H9 (cell line): ENCODE measurements around the gene ADAR. TPM values are rescaled to one million over a fixed set of nuclear protein-coding genes. Genes with fewer than 3 reads are reported as not detected.

Experiments used
- DNase-seq: peaks from one replicate; pipeline ENCODE4 v3.0.0-alpha.2; 2017
- H2AFZ ChIP-seq: one replicate; pipeline ENCODE4 v1.6.1; 2013; ENCODE audit warnings: mild to moderate bottlenecking, low read length, control low read depth, moderate library complexity
- H2AK5ac ChIP-seq: 2 replicates; pipeline ENCODE4 v1.6.1; 2013; ENCODE audit warnings: low read length, control low read depth, mixed read lengths; ENCODE audit not compliant: insufficient read length
- H2BK120ac ChIP-seq: one replicate; pipeline ENCODE4 v1.6.1; 2013; ENCODE audit warnings: low read depth, mild to moderate bottlenecking, low read length, control low read depth, inconsistent platforms; ENCODE audit not compliant: poor library complexity, severe bottlenecking
- H2BK12ac ChIP-seq: 2 replicates; pipeline ENCODE4 v1.6.1; 2013; ENCODE audit warnings: low read length, control low read depth, mixed read lengths, low read depth; ENCODE audit not compliant: insufficient read length
- H2BK15ac ChIP-seq: 2 replicates; pipeline ENCODE4 v1.6.1; 2013; ENCODE audit warnings: low read depth, low read length, control low read depth
- H2BK20ac ChIP-seq: one replicate; pipeline ENCODE4 v1.6.1; 2013; ENCODE audit warnings: low read depth, mild to moderate bottlenecking, low read length, control low read depth, inconsistent platforms; ENCODE audit not compliant: poor library complexity, severe bottlenecking
- H2BK5ac ChIP-seq: 2 replicates; pipeline ENCODE4 v1.6.1; 2013; ENCODE audit warnings: low read length, control low read depth, mixed read lengths; ENCODE audit not compliant: insufficient read length
- H3K14ac ChIP-seq: 2 replicates; pipeline ENCODE4 v1.6.1; 2013; ENCODE audit warnings: low read length, control low read depth; ENCODE audit not compliant: insufficient read depth
- H3K18ac ChIP-seq: 2 replicates; pipeline ENCODE4 v1.6.1; 2013; ENCODE audit warnings: low read depth, mild to moderate bottlenecking, mixed read lengths, low read length, control low read depth; ENCODE audit not compliant: insufficient read length
- H3K23ac ChIP-seq: 2 replicates; pipeline ENCODE4 v1.6.1; 2013; ENCODE audit warnings: low read length, control low read depth, mixed read lengths, low read depth; ENCODE audit not compliant: insufficient read length
- H3K23me2 ChIP-seq: 2 replicates; pipeline ENCODE4 v1.6.1; 2013; ENCODE audit warnings: low read depth, mild to moderate bottlenecking, mixed read lengths, low read length, control low read depth; ENCODE audit not compliant: insufficient read length, poor library complexity, severe bottlenecking
- H3K27ac ChIP-seq: 2 replicates; pipeline ENCODE4 v1.5.1; 2013; ENCODE audit warnings: low read length, control low read depth, mixed read lengths, low read depth; ENCODE audit not compliant: insufficient read length
- H3K27me3 ChIP-seq: 2 replicates; pipeline ENCODE4 v1.6.1; 2013; ENCODE audit warnings: low read length, control low read depth, inconsistent platforms; ENCODE audit not compliant: insufficient read depth
- H3K4ac ChIP-seq: 2 replicates; pipeline ENCODE4 v1.6.1; 2013; ENCODE audit warnings: low read depth, mild to moderate bottlenecking, control low read depth, inconsistent platforms, low read length, moderate library complexity
- H3K4me1 ChIP-seq: 2 replicates; pipeline ENCODE4 v1.6.1; 2013; ENCODE audit warnings: low read length, control low read depth, inconsistent platforms; ENCODE audit not compliant: insufficient read depth
- H3K4me2 ChIP-seq: 2 replicates; pipeline ENCODE4 v1.6.1; 2013; ENCODE audit warnings: low read length, control low read depth, mixed read lengths; ENCODE audit not compliant: insufficient read length, insufficient read depth
- H3K56ac ChIP-seq: 2 replicates; pipeline ENCODE4 v1.6.1; 2013; ENCODE audit warnings: low read depth, mild to moderate bottlenecking, mixed read lengths, low read length, control low read depth; ENCODE audit not compliant: insufficient read length
- H3K79me1 ChIP-seq: 2 replicates; pipeline ENCODE4 v1.6.1; 2013; ENCODE audit warnings: low read depth, mild to moderate bottlenecking, moderate library complexity, low read length, control low read depth, inconsistent platforms; ENCODE audit not compliant: insufficient read depth, poor library complexity, severe bottlenecking
- H3K79me2 ChIP-seq: 2 replicates; pipeline ENCODE4 v1.6.1; 2013; ENCODE audit warnings: low read length, control low read depth, inconsistent platforms; ENCODE audit not compliant: insufficient read depth
- H3K9ac ChIP-seq: 2 replicates; pipeline ENCODE4 v1.6.1; 2013; ENCODE audit warnings: low read length, control low read depth, mixed read lengths; ENCODE audit not compliant: insufficient read length; ENCODE audit errors: extremely low read depth
- H3K9me3 ChIP-seq: one replicate; pipeline ENCODE4 v1.6.1; 2013; ENCODE audit warnings: low read depth, low read length, inconsistent platforms; ENCODE audit not compliant: control insufficient read depth
- H3T11ph ChIP-seq: one replicate; pipeline ENCODE4 v1.6.1; 2013; ENCODE audit warnings: mild to moderate bottlenecking, low read length, control low read depth, inconsistent platforms
- H4K20me1 ChIP-seq: one replicate; pipeline ENCODE4 v1.6.1; 2013; ENCODE audit not compliant: control insufficient read depth, insufficient read length, insufficient read depth
- H4K5ac ChIP-seq: 2 replicates; pipeline ENCODE4 v1.6.1; 2013; ENCODE audit warnings: low read depth, mild to moderate bottlenecking, mixed read lengths, low read length, control low read depth; ENCODE audit not compliant: insufficient read length
- H4K8ac ChIP-seq: replicated peaks from 2 replicates; pipeline ENCODE4 v1.6.1; 2013; ENCODE audit warnings: low read length, control low read depth, mixed read lengths, low read depth; ENCODE audit not compliant: insufficient read length
- H4K91ac ChIP-seq: 2 replicates; pipeline ENCODE4 v1.6.1; 2013; ENCODE audit warnings: low read depth, mild to moderate bottlenecking, moderate library complexity, mixed read lengths, low read length, control low read depth; ENCODE audit not compliant: insufficient read length
- H3K27ac Mint-ChIP-seq, 3 experiments: 2 replicates in 2 of 3; 3 replicates in 1 of 3; pipeline ENCODE4 v1.8.0; 2020 to 2021; ENCODE audit warnings: mixed read lengths in 3 of 3, mild to moderate bottlenecking in 1 of 3, moderate library complexity in 1 of 3
- H3K27me3 Mint-ChIP-seq: 2 replicates; pipeline ENCODE4 v1.8.0; 2021; ENCODE audit warnings: low read depth, mild to moderate bottlenecking, moderate library complexity, mixed read lengths
- H3K36me3 Mint-ChIP-seq, 3 experiments: 2 replicates in 2 of 3; 3 replicates in 1 of 3; pipeline ENCODE4 v1.8.0; 2020 to 2021; ENCODE audit warnings: low read depth in 3 of 3, mixed read lengths in 3 of 3; ENCODE audit not compliant: insufficient read depth in 1 of 3
- H3K4me1 Mint-ChIP-seq, 2 experiments: 2 replicates each; pipeline ENCODE4 v1.8.0; 2020; ENCODE audit warnings: mixed read lengths in 2 of 2
- H3K4me3 Mint-ChIP-seq, 2 experiments: 2 replicates in 1 of 2; 3 replicates in 1 of 2; pipeline ENCODE4 v1.8.0; 2020 to 2021; ENCODE audit warnings: mild to moderate bottlenecking in 2 of 2, mixed read lengths in 2 of 2, moderate library complexity in 1 of 2
- H3K9me3 Mint-ChIP-seq, 2 experiments: 2 replicates in 1 of 2; 3 replicates in 1 of 2; pipeline ENCODE4 v1.8.0; 2020; ENCODE audit warnings: mild to moderate bottlenecking in 2 of 2, mixed read lengths in 2 of 2, moderate library complexity in 1 of 2
- CTCF ChIP-seq: fragments of 200-600 bp; sonication (generic); conservative IDR thresholded peaks from 3 replicates; pipeline ENCODE4 v1.8.0; 2021; ENCODE audit warnings: antibody characterized with exemption, mild to moderate bottlenecking
- WGBS: extraction: QIAGEN DNeasy Blood & Tissue Kit; methylation state at CpG from one replicate; pipeline ENCODE4 v1.1.7; 2013; ENCODE audit warnings: missing lambda C conversion rate, low lambda C conversion rate, mixed read lengths; ENCODE audit not compliant: insufficient read length; ENCODE audit errors: extremely low coverage; 5-methylcytosine and 5-hydroxymethylcytosine counted together
- total RNA-seq: library from RNA; stranded (reverse); gene quantifications from 2 replicates; pipeline ENCODE4 v1.2.1, GENCODE V29; 2021

Gene ADAR
- total RNA-seq, 1 experiment from 2014 or later = 236 TPM

GRCh38 chr1:154629675-154630073 is 21.7 kb upstream of the ADAR start:
- no peak overlapping the region for H4K91ac ChIP-seq
- H3K9me3 ChIP-seq = no peaks in the 10 kb centered on the region
- H3K18ac ChIP-seq = no peak overlapping the region
- H2BK120ac ChIP-seq = no peak overlapping the region
- H4K20me1 ChIP-seq = no peaks in the 10 kb centered on the region
- no peak overlapping the region for H2BK12ac ChIP-seq
- DNase-seq = no peak
- Mint-ChIP-seq H3K36me3 (peaks cover 6 to 22% (median 21%) of the 10 kb centered on the region in 3 experiments), H3K9me3 (peaks cover 21 to 22% of the 10 kb centered on the region in 2 experiments), H3K4me1 (peaks cover 13 to 14% of the 10 kb centered on the region in 2 experiments), H3K4me3 (no peak overlapping the region), H3K27me3 (peaks cover 11% of the 10 kb centered on the region), H3K27ac (no peak overlapping the region)
- no peaks in the 10 kb centered on the region for H3K27me3 ChIP-seq
- H3K23me2 ChIP-seq = peaks cover 7% of the 10 kb centered on the region
- no peak overlapping the region for H3K27ac ChIP-seq
- peaks cover 18% of the 10 kb centered on the region; the same call in 1 of the 2 replicates for H3K79me2 ChIP-seq
- no peak overlapping the region for H3K9ac ChIP-seq
- no peak overlapping the region for H3K4me2 ChIP-seq
- no peak overlapping the region for H2BK15ac ChIP-seq
- H2AK5ac ChIP-seq = no peak overlapping the region
- no peak for TF ChIP-seq CTCF
- no CpG with 5 or more reads among the region's 1 CpG for WGBS
- H2AFZ ChIP-seq = no peak overlapping the region
- no peak overlapping the region for H3K4ac ChIP-seq
- H2BK5ac ChIP-seq = no peak overlapping the region
- peaks cover 3% of the 10 kb centered on the region for H3K79me1 ChIP-seq
- H3K56ac ChIP-seq = no peak overlapping the region
- H3T11ph ChIP-seq = no peak overlapping the region
- no peak overlapping the region for H4K5ac ChIP-seq
- H4K8ac ChIP-seq = no peak overlapping the region
- H3K23ac ChIP-seq = no peak overlapping the region
- no peaks in the 10 kb centered on the region for H3K4me1 ChIP-seq
- H3K14ac ChIP-seq = no peak overlapping the region
- no peak overlapping the region for H2BK20ac ChIP-seq
